ENCODE data around the gene GSDME.

GSDME gene

DNA sequence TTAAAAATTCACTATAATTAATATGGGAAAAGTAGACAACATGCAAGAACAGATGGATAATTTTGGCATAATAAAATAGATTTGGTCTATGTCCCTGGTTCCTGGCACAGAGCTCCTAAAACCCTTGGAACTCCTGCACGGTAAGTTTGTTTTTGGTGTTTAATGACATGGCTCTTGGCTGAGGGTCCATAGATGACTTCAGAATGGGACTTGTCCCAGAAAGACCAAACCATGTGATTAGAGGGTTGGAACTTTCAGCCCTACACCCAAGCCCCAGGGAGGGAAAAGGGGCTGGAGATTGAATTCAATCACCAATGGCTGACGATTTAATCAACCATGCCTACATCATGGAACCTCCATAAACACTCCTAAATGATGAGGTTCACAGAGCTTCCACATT is 12.6 kb upstream of the GSDME start:
- no peak for DNase-seq (ENCODE audit: low read depth)

DNA sequence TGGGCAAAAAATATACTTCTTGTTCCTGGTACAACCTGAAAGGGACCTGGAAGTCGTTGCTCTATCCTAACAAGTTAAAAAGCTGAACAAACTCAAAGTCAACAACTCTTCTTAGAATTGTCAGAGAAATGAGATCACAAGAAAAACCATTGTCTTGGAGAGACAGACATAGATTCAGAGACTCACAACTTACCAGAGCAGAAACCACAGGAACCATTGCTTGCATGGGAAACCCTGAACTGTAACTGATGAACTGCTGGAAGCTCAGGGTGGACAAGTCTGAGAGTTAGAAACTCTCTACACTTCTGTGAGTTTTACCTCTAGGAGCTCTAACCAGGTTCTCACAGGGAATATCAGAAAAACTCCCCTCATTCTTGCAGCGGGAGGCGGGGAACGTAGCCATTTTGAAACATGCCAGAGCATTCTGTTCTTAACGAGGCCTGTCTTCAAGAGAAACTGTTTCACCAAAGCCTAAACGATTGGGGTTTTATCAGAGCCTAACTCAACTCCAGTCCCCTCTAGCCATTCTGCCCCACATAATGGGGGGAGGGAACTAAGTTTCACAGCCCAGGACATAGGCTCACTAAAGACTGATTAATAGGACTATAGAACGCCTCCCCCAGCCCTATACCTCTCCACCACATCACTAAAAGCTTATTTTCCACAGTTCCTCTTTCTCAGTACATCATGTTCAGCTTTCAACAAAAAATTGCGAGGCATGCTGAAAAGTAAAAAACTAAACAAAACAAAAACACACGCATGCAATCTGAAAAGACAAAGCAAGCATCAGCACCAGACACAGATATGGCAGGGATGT is 12.0 kb upstream of the GSDME start:
- DNase-seq (ENCODE audit: low read depth), result no peak

DNA sequence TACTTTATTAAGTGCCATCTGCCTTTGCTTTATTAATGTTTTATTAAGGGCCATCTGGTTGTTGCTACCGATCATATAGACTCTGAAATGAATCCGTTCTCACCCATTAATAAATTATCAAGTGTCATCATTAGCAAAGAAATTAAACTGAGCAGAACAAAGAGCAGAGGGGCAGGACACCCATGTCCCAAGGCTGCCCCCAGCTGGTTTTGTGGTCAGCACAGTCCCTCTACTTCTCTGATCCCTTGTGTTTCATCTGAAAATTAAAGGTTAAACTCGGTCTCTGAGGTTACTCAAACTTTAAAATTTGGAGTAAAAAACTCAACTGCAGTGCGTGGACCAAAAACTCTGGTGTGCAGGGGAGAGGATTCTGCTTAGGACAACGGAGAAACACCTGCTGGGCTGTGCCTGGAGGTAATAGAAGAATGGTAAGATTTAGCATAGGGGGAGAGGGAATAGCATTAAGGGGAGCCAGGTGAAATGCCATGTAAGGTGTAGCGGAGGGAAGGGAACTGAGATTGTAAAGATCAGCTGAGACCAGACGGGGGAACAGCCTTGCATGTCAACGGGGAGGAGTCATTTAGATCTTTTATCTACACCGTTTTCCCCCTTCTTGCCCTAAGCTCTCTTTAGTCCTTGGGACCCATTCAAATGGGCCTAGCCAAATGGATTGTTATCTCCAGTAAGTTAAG is 10.8 kb upstream of the GSDME start:
- DNase-seq (ENCODE audit: low read depth), result no peak

DNA sequence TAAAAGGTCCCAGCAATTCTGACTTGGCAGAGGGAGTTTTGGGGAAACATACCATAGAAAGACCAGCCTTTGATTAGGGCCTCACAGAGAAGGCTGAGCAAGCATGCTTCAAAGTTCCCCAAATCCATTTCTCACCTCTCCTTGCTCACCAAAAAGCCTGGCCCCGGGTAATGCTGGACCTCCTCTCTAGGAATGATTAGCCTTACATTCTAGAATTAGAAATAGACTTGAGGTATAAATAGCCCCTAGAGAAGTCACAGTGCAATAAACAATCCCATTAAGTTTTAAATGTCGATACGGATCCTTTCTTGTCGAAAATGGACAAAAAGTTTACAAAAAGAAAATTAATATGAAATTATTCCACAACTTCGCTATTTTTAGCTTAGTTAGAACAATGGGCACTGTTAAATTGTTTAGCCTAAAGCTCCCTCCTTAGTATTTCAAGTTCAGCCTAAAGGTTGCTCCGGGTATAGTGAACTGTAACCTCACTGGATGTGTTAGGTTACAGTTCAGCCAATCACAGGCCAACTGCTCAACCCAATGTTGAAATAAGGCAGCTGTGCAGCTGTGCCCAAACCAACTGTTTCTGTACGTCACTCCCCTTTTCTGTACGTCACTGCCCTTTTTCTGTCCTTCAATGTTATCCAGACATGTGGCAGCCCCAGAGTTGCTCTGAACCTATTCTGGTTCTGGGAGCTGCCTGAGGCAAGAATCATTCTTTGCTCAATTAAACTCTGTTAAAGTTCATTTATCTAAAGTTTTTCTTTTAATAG is 7.9 kb upstream of the GSDME start:
- DNase-seq (ENCODE audit: low read depth), result no peak

DNA sequence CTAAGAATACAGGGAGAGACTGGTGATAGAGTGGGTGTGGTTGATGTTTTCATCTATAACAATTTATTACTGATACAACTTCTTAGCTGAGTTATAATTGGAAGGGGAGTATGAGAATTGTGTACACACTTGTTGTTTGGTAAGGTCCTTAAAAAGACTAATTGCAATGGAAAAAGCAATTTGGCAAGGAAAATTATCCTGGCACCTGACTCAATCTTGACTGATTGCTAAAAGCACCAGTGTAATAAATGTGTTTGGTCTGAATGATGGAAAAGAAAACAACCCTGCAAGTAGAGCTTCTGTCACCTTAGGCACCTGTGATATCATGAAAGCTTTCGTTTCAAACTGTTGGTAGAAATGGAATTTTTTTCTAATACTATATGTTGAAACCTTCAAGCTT is 6.7 kb upstream of the GSDME start:
- no peak for DNase-seq (ENCODE audit: low read depth)

- no peak for DNase-seq (ENCODE audit: low read depth)
Observed at GRCh38 chr7:24763303-24763901, 6.1 kb upstream of the GSDME start.

- DNase-seq (ENCODE audit: low read depth), result no peak
Observed at GRCh38 chr7:24762771-24763170, 5.5 kb upstream of the GSDME start.

GRCh38 chr7:24760968-24761367 is 3.7 kb upstream of the GSDME start:
- no peak for DNase-seq (ENCODE audit: low read depth)

DNA sequence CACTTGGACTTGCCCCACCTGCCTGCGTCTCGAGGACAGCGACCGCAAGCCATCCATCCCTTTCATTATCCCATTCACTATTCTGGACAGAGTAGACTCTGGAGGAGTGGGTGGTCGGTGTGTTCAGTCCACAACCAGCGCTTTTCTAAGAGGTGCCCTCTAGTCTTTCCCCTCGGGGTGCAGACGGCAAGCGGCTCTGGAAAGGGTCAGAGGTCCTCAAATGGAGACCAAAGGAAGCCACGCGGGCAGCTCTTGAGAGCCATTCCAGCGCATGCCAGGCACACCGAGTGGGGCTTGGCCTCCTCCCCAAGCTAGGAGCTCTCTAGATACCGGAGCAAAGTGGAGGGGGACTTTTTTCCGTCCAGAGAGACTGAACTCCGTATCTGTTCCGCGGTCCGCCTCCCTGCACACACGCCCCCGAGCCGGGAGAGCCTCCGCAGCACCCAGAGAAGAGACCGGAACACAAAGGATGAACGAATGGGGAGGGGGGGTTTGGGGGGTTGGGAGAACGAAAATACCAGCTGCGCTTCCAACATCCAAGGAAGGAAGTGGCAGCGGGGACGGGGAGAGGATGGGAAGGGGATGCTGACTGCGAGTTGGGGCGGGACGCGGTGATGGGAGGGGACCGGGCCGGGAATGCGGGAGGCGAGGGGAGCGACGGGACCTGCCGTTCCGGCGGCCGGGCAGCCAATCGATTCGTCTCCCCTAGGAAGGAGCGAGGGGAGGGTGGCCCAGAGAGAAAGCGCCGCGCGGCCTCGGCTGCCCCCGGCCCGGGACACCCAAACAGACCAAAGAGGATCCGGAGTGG is 515 bp downstream of the GSDME start:
- peak; percentile 7 for DNase-seq (ENCODE audit: low read depth)

DNA sequence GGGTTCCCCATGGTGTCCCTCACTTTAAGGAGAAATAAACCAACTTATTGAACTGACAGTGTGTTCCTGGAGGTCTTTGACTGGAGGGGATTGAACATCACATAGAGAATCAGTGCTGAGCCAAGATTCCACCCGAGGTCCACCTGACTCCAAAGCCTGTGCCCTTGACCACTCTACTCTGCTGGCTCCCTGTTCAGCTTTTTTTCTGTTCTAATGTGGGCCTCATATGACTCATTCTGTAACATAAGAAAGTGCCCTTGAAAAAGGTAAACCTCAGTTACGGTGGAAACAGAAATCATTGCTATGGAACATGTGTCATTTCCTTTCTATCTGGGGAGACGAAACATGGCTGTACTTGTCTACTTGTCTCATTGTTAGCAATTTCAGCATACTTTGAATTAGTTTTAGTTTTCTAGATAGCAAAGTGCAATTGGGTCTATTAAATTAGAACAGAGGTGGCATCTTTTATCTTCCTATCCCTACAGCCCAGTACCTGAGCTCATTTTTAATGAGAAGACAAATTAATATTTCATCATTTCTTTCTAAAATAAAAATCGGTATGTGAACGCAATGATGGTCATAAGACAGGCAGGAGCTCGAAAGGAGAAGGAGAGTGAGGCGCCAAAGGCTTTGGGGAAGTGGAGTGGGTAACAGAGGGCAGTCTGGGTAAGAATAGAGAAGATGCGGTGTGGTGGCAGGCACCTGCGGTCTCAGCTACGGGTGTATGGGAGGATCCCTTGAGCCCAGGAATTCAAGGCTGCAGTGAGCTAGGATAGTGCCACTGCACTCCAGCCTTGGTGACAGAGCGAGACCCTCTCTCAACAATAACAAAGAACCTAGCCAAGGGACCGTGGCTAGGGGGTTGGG is 1.5 kb downstream of the GSDME start:
- DNase-seq (ENCODE audit: low read depth), result no peak

DNA sequence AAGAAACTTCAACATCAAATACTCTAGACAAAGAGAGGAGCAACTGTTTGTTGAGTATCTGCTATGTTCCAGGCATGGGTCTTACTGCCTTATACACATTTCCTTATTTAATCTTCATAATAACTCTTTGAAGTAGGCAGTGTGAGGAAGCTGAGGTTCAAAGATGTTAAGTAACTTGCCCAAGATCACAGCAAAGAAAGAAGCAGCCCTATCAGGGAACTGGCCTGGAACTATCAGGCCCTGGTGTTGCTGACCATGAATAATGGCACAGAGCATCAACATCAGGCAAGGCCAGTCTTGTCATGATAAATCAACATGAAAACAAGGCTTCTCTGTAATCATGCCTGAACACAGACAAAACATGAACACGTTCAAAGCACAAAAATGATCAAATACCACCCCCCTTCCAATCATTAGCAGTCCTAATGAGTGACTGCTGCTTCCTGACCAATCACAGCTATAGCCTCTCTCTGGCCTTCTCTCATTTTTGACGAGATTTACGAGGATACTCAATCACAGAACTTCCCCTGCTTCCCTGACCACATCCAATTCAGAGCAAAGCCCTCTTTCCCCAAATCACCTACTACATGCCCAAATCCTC is 2.3 kb downstream of the GSDME start:
- no peak for DNase-seq (ENCODE audit: low read depth)

GRCh38 chr7:24752073-24752800 is 5.0 kb downstream of the GSDME start:
- DNase-seq (ENCODE audit: low read depth), result no peak

DNA sequence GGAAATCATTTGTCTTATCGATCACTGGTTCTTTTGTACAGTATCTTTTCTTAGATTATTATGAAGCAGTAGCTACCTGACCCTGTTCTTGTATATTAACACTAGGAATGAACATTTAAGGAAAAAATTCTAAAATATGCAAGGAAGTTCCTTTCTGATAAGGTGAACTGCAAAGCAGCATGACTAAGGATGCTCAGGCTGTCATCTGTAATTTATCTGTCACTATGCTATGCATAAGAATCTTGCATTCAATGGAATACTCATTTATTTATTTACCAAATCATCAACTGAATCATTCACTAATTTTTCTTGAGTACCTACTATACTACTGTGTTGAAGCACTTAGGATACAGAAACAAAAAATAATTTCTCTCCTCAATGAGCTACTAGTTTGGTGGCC is 5.8 kb downstream of the GSDME start:
- no peak for DNase-seq (ENCODE audit: low read depth)

GRCh38 chr7:24750441-24751055 is 6.7 kb downstream of the GSDME start:
- DNase-seq (ENCODE audit: low read depth), result no peak

GRCh38 chr7:24748521-24748920 is 8.7 kb downstream of the GSDME start:
- DNase-seq (ENCODE audit: low read depth), result no peak

- no peak for DNase-seq (ENCODE audit: low read depth)
Observed at GRCh38 chr7:24745355-24745754, 11.9 kb downstream of the GSDME start.

GRCh38 chr7:24743471-24743870 is 13.8 kb downstream of the GSDME start:
- DNase-seq (ENCODE audit: low read depth), result no peak

DNA sequence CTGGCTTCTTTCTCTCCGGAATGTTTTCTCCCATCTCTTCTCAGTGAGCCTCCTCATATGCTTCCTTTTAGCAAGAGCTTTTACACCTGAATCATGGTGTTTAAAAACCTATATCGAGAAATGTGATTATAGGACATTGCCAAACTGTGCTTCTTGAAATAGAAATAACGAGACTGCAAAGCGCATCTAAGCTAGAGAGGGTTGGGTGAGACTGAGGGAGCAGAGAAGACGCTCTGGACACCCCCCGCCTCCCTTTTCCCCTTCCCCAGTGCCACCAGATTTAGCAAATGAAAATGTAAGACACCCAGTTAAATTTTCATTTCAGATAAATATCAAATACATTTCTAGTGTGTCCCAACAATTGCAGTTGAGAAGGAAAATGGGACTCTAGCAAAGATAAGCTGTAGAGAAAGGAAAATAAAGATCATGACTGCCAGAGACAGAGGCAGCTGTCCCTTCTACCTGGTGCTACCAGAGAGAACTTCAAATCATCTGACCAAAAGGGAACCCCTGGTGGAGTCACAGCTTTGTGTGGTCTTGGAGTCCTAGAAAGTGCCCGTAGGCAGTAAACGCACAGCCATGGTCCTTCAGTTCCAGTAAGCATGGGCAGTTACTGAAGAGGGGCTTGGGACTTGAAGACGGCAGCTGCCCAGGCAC is 14.6 kb downstream of the GSDME start:
- no peak for DNase-seq (ENCODE audit: low read depth)
